ENCODE measurements around the gene ACVR1B.

Gene ACVR1B

GRCh38 chr12:52020539-52021336 lies 69.2 kb downstream of the ACVR1B start:
- H3K36me3 ChIP-seq = no peaks in the 10 kb centered on the region
- TF ChIP-seq, protein P1, sequence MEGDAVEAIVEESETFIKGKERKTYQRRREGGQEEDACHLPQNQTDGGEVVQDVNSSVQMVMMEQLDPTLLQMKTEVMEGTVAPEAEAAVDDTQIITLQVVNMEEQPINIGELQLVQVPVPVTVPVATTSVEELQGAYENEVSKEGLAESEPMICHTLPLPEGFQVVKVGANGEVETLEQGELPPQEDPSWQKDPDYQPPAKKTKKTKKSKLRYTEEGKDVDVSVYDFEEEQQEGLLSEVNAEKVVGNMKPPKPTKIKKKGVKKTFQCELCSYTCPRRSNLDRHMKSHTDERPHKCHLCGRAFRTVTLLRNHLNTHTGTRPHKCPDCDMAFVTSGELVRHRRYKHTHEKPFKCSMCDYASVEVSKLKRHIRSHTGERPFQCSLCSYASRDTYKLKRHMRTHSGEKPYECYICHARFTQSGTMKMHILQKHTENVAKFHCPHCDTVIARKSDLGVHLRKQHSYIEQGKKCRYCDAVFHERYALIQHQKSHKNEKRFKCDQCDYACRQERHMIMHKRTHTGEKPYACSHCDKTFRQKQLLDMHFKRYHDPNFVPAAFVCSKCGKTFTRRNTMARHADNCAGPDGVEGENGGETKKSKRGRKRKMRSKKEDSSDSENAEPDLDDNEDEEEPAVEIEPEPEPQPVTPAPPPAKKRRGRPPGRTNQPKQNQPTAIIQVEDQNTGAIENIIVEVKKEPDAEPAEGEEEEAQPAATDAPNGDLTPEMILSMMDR (IDR thresholded peaks at IDR 0.05) = peak; percentile 12
- no peak overlapping the region for H3K27ac ChIP-seq
- peaks cover 39% of the 10 kb centered on the region for H3K27me3 ChIP-seq
- H3K9me3 ChIP-seq = no peaks in the 10 kb centered on the region
- no peak overlapping the region for H3K4me3 ChIP-seq (ENCODE audit: low read depth in 1 of 2, low read length in 1 of 2)
- peaks cover 33 to 34% of the 10 kb centered on the region in 2 experiments for H3K4me1 ChIP-seq (ENCODE audit: control insufficient read depth in 1 of 2, insufficient read depth in 1 of 2, low read depth in 1 of 2, low read length in 1 of 2)

GRCh38 chr12:52022841-52023181 lies 71.3 kb downstream of the ACVR1B start:
- Histone ChIP-seq H3K4me1 (ENCODE audit: control insufficient read depth in 1 of 2, insufficient read depth in 1 of 2, low read depth in 1 of 2, low read length in 1 of 2) (peaks cover 33 to 35% of the 10 kb centered on the region in 2 experiments), H3K4me3 (ENCODE audit: low read depth in 1 of 2, low read length in 1 of 2) (peak overlapping the region; percentile 65 to 78), H3K9me3 (no peaks in the 10 kb centered on the region), H3K36me3 (no peaks in the 10 kb centered on the region), H3K27ac (no peak overlapping the region), H3K27me3 (peaks cover 39% of the 10 kb centered on the region)
- TF ChIP-seq, protein P1 (IDR thresholded peaks at IDR 0.05) = no peak

DNA sequence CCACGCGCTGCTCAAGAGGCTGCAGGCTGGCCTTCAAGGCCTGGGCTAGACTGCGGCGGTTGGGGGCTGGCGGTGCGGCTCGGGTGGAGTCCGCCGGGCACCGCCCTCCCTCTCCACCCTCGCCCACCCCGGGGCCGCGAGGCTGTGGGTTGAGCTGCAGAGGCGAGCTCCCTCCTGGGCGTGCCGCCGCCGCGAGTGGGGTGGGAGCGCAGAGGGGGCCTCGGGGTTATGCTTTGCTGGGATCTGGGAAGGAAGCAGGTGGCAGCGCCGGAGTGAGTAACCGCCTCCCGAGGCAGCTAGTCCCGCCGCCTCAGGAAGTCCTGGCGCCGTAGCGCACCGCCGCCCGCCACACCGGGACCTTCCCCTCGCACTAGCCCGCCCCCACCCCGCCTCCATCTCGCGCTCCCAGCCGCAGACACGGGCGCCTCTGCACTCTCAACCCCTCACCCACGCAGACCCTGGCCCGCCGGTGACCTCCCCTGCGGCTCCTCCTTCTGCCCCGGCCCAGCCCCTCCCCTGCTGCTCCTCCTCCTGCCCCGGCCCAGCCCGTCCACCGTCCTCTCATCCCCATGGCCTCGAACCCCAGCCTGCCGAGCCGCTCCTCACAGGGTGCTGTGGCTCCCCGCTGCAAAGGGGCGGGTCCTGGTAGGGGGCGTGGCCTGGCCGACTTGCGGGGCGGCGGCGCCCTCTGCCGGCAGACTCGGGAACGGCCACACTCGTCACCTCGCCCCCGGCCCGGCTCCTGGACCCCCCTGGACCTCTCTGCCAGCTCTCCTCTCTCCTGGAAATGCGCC lies 71.9 kb downstream of the ACVR1B start:
- TF ChIP-seq, protein P1 (IDR thresholded peaks at IDR 0.05) = peak; percentile 97
- Histone ChIP-seq H3K4me1 (ENCODE audit: control insufficient read depth in 1 of 2, insufficient read depth in 1 of 2, low read depth in 1 of 2, low read length in 1 of 2) (peaks cover 33 to 35% of the 10 kb centered on the region in 2 experiments), H3K27ac (peak overlapping the region; percentile 36), H3K36me3 (no peaks in the 10 kb centered on the region), H3K9me3 (no peaks in the 10 kb centered on the region), H3K27me3 (peaks cover 39% of the 10 kb centered on the region), H3K4me3 (ENCODE audit: low read depth in 1 of 2, low read length in 1 of 2) (peak overlapping the region; percentile 65 to 78)

DNA sequence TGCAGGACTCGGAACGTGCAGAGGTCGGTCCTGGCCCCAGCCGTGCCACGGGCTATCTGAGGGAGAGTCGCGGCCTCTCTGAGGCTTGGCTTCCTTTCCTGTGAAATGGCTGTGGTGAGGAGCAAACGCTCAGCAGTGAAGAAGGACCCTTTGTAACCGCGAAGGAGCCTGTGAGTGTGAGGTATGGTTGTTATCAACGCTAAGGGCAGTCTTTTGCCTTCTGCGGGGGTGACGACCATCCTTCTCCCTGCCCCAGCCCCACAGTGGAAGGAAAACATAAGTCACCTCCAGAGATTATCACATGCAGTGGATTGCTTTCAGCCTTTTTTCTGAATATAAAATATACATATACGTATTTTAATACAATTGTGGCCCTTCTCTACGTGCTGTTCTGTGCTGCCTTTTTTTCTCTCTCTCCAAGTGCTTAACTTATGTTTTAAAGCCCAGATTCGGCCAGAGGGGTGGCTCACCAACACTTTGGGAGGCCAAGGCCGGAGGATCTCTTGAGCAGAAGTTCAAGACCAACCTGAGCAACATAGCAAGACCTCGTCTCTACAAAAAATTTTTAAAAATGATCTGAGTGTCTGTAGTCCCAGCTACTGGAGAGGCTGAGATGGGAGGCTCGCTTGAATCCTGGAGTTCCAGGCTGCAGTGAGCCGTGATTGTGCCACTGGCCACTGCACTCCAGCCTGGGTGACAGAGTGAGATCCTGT lies 72.6 kb downstream of the ACVR1B start:
- Histone ChIP-seq H3K27ac (peak overlapping the region; percentile 36), H3K27me3 (peaks cover 40% of the 10 kb centered on the region), H3K36me3 (no peaks in the 10 kb centered on the region)

GRCh38 chr12:52024845-52025230 lies 73.3 kb downstream of the ACVR1B start:
- H3K9me3 ChIP-seq = no peaks in the 10 kb centered on the region
- TF ChIP-seq, protein P1 (IDR thresholded peaks at IDR 0.05) = no peak
- no peaks in the 10 kb centered on the region for H3K36me3 ChIP-seq
- peaks cover 33 to 35% of the 10 kb centered on the region in 2 experiments for H3K4me1 ChIP-seq (ENCODE audit: control insufficient read depth in 1 of 2, insufficient read depth in 1 of 2, low read depth in 1 of 2, low read length in 1 of 2)
- H3K27ac ChIP-seq = peak overlapping the region; percentile 54
- H3K27me3 ChIP-seq = peaks cover 46% of the 10 kb centered on the region
- H3K4me3 ChIP-seq (ENCODE audit: low read depth in 1 of 2, low read length in 1 of 2) = peak overlapping the region in 1 of 2 experiments; percentile 60

More for the DNA sequence above, 72.6 kb downstream of the ACVR1B start:
- peak overlapping the region; percentile 65 to 78 for H3K4me3 ChIP-seq (ENCODE audit: low read depth in 1 of 2, low read length in 1 of 2)
- TF ChIP-seq, protein P1 (IDR thresholded peaks at IDR 0.05) = peak; percentile 62
- peaks cover 33 to 35% of the 10 kb centered on the region in 2 experiments for H3K4me1 ChIP-seq (ENCODE audit: control insufficient read depth in 1 of 2, insufficient read depth in 1 of 2, low read depth in 1 of 2, low read length in 1 of 2)
- H3K9me3 ChIP-seq = no peaks in the 10 kb centered on the region

Data from neutrophil (primary cell).